HCT116 (cell line): Measurements from ENCODE around the gene GTF3C2. TPM values are rescaled to one million over a fixed set of nuclear protein-coding genes. Genes with fewer than 3 reads are reported as not detected.

Experiments
- total RNA-seq: library from RNA; stranded (reverse); gene quantifications from one replicate; pipeline ENCODE4 v1.2.1, GENCODE V29; 2021; ENCODE audit not compliant: unreplicated experiment

Gene GTF3C2
- total RNA-seq, 1 experiment from 2014 or later: 88.2 TPM

Other genes starting within 250 kb of the GTF3C2 start
- gene CGREF1, start 237.6 kb downstream of the GTF3C2 start, total RNA-seq: 4.0 TPM
- not detected for gene ABHD1, start 232.9 kb downstream of the GTF3C2 start, total RNA-seq
- 54.2 TPM for gene PREB, start 222.1 kb downstream of the GTF3C2 start, total RNA-seq
- not detected for gene PRR30, start 217.4 kb downstream of the GTF3C2 start, total RNA-seq
- gene TCF23, start 207.8 kb downstream of the GTF3C2 start, total RNA-seq: not detected
- 93.6 TPM for gene ATRAID, start 144.7 kb downstream of the GTF3C2 start, total RNA-seq
- gene SLC5A6, start 144.5 kb downstream of the GTF3C2 start, total RNA-seq: 55.4 TPM
- gene CAD, start 139.4 kb downstream of the GTF3C2 start, total RNA-seq: 114 TPM
- 20.5 TPM for gene SLC30A3, start 93.7 kb downstream of the GTF3C2 start, total RNA-seq
- gene DNAJC5G, start 81.3 kb downstream of the GTF3C2 start, total RNA-seq: 2.5 TPM
- gene TRIM54, start 74.3 kb downstream of the GTF3C2 start, total RNA-seq: 2.0 TPM
- gene UCN, start 48.3 kb downstream of the GTF3C2 start, total RNA-seq: 8.0 TPM
- 55.4 TPM for gene MPV17, start 33.7 kb downstream of the GTF3C2 start, total RNA-seq
- 43.8 TPM for gene EIF2B4, start 13.6 kb upstream of the GTF3C2 start, total RNA-seq
- gene SNX17, start 13.9 kb upstream of the GTF3C2 start, total RNA-seq: 90.5 TPM
- gene ZNF513, start 24.0 kb upstream of the GTF3C2 start, total RNA-seq: 12.8 TPM
- gene PPM1G, start 52.8 kb upstream of the GTF3C2 start, total RNA-seq: 140 TPM
- 79.1 TPM for gene NRBP1, start 71.9 kb upstream of the GTF3C2 start, total RNA-seq
- gene KRTCAP3, start 85.6 kb upstream of the GTF3C2 start, total RNA-seq: 65.7 TPM
- 13.7 TPM for gene IFT172, start 133.0 kb upstream of the GTF3C2 start, total RNA-seq
- gene FNDC4, start 138.4 kb upstream of the GTF3C2 start, total RNA-seq: 3.3 TPM
- gene GCKR, start 140.1 kb upstream of the GTF3C2 start, total RNA-seq: not detected
- 33.0 TPM for gene ZNF512, start 226.3 kb upstream of the GTF3C2 start, total RNA-seq